Subcutaneous adipose tissue (tissue), 4 donors: ENCODE data around the gene LAMB2. TPM values are rescaled to one million over a fixed set of nuclear protein-coding genes. Genes with fewer than 3 reads are reported as not detected.

Experiments
- total RNA-seq, 4 donors: library from RNA; depleted of rRNA; stranded (reverse); fragments of >200 nt; gene quantifications; one replicate each; pipeline ENCODE4 v1.1.0, GENCODE V29; 2016
- TF ChIP-seq, protein P1 (sequence below): fragments of 450-650 bp; IDR thresholded peaks from one replicate; pipeline ENCODE4 v1.5.1; 2016; ENCODE audit warnings: low read depth, mild to moderate bottlenecking, control low read depth, antibody characterized with exemption, moderate library complexity

Gene LAMB2
- total RNA-seq, 4 donors from 2014 or later: 411 to 623 (median 527) TPM

DNA sequence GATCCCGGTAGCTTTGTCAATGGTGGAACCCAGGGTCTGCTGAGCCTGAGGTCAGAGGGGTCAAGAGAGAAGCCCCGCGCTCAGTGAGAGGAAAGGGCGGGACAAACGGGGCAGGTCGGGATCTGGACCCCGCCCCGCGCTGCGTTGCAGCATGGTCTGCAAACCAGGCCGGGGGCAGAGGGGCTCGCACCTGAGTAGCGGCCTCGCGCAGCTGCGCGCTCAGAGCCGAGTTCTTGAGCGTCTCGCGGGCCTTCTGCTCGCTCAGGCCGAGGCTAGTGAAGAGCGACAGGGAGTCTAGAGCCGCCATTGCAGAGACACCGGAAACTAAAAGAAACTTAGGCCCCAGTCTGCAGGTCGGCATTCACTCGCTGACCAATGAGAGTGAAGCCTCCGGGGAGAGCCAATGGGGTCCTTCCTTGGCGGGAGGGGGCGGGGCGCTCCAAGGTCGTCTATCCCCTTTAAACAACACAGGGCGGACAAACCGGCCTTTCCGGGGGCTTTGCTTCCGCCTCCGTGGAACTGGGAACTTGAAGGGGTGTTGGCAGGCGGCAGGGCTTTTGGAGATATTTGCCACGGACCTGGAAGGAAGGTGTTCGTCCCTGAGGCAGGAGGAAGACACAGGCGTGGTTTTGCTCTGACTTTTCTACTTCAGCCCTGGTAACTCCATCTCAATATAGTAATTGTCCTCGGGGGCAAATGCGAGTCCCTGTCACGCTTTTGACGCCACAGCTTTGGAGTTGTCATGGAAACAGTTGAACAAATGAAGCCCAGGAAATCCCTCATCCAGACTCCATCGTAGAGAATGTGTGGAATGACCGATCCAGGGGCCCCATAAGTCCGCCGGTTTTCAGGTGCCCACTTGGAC, 28.2 kb downstream of the LAMB2 start, which contains the start of gene QARS1:
QARS1 (minus strand) TSS at position 331 of the 865 bp plus-strand sequence; CDS start at position 307, 24 bp downstream.
- TF ChIP-seq, protein P1, sequence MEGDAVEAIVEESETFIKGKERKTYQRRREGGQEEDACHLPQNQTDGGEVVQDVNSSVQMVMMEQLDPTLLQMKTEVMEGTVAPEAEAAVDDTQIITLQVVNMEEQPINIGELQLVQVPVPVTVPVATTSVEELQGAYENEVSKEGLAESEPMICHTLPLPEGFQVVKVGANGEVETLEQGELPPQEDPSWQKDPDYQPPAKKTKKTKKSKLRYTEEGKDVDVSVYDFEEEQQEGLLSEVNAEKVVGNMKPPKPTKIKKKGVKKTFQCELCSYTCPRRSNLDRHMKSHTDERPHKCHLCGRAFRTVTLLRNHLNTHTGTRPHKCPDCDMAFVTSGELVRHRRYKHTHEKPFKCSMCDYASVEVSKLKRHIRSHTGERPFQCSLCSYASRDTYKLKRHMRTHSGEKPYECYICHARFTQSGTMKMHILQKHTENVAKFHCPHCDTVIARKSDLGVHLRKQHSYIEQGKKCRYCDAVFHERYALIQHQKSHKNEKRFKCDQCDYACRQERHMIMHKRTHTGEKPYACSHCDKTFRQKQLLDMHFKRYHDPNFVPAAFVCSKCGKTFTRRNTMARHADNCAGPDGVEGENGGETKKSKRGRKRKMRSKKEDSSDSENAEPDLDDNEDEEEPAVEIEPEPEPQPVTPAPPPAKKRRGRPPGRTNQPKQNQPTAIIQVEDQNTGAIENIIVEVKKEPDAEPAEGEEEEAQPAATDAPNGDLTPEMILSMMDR: no peak

DNA sequence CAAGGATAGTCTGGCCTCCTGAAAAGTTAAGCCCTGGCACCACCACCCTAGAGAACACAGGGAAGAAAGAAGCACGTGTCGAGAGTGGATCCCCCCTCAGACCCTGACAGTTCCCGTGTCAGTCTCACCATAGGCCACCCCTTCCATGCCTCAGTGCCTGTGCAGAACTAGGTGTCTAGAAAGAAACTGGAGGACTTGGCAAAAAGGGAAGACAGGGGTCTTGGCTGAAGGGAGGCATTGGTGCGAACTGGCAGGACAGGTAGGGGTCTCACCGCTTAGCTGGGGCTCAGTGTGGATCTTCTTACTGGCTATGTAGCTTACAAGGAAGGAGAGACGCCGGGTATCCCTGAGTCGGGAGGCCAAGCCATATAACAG, 28.8 kb downstream of the LAMB2 start:
- TF ChIP-seq, protein P1: no peak

- TF ChIP-seq, protein P1: no peak
Measured at GRCh38 chr3:49100046-49100615, 32.7 kb downstream of the LAMB2 start.

- TF ChIP-seq, protein P1: no peak
Measured at GRCh38 chr3:49098910-49099630, 33.8 kb downstream of the LAMB2 start.

DNA sequence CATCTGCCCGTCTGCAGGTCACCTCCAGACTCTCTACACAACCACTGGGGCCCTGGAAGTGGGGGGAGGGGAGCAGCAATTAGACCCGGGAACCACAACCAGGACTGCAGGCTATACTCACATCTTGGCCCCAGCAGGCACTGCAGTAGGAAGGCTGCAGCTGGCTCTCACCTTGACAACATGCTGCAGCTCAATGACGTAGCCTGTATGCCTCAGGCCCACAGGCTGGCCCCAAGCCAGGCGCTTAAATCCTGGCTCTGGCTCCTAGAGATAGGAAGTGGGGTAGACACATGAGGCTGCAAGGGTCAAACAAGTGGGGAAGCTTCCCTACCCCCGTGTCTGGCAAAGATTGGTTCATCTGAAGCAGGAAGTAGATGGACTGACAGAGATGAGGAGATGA, 34.4 kb downstream of the LAMB2 start:
- TF ChIP-seq, protein P1: no peak

- TF ChIP-seq, protein P1: no peak
Measured at GRCh38 chr3:49093853-49094767, 38.7 kb downstream of the LAMB2 start, which contains the start of gene QRICH1. Gene QRICH1, minus strand, starts transcription at chr3:49094071. Its CDS starts 17,054 bp downstream, at chr3:49077017.
